PFSK-1 (cell line): Measurements from ENCODE around the gene RPP25L.

Source experiments
- FOXP2 ChIP-seq: optimal IDR thresholded peaks from 2 replicates; pipeline ENCODE3; 2011; ENCODE audit warnings: borderline replicate concordance, control low read depth, inconsistent platforms; ENCODE audit not compliant: insufficient read depth; ENCODE audit errors: extremely low read length, extremely low read depth
- POLR2AphosphoS5 ChIP-seq: IDR thresholded peaks from 2 replicates; pipeline ENCODE4 v1.6.1; 2012; ENCODE audit warnings: low read depth, mild to moderate bottlenecking, control low read depth, low read length, moderate library complexity
- REST ChIP-seq, 2 experiments: IDR thresholded peaks; 2 replicates each; pipeline versions ENCODE4 v1.6.1 to v1.8.0; 2011 to 2012; ENCODE audit warnings: low read depth in 2 of 2, low read length in 2 of 2, control low read depth in 1 of 2, inconsistent platforms in 1 of 2, mild to moderate bottlenecking in 1 of 2, moderate library complexity in 1 of 2; ENCODE audit not compliant: insufficient read depth in 1 of 2
- SIN3A ChIP-seq: IDR thresholded peaks from 2 replicates; pipeline ENCODE4 v1.6.1; 2012; ENCODE audit warnings: mild to moderate bottlenecking, low read length, moderate library complexity, borderline replicate concordance; ENCODE audit not compliant: insufficient read depth
- TAF1 ChIP-seq: IDR thresholded peaks from 2 replicates; pipeline ENCODE4 v1.6.1; 2012; ENCODE audit warnings: low read length, control low read depth, borderline replicate concordance; ENCODE audit not compliant: insufficient read depth

The RPP25L gene

GRCh38 chr9:34633851-34634550, 22.1 kb upstream of the RPP25L start:
- TF ChIP-seq REST (IDR thresholded peaks at IDR 0.05; ENCODE audit: insufficient read depth in 1 of 2, low read depth in 2 of 2, low read length in 2 of 2) (no peak), SIN3A (no peak), POLR2AphosphoS5 (no peak)

DNA sequence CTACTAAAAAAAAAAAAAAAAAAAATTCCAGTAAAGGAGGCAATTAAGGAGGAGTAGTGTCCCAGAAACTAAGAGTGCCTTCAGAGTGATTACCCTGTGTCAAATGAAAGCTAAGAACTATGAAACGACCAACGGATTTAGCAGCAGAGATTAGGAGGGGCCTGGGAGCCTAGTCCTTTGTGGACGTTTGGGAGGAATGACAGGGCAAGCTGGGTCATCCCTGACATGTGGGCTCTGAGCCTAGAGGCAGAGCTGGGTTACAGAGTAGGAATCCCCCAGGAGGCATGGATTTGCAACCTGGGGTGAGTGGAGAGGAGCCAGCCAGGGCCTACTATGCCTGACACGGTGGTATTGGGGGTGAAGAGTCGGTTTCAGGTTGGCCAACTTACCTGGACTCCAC, 21.3 kb upstream of the RPP25L start:
- TF ChIP-seq FOXP2 = no peak
- TF ChIP-seq SIN3A = no peak
- TF ChIP-seq TAF1 = no peak
- TF ChIP-seq POLR2AphosphoS5 = no peak
- no peak for TF ChIP-seq REST (IDR thresholded peaks at IDR 0.05; ENCODE audit: insufficient read depth in 1 of 2, low read depth in 2 of 2, low read length in 2 of 2)

DNA sequence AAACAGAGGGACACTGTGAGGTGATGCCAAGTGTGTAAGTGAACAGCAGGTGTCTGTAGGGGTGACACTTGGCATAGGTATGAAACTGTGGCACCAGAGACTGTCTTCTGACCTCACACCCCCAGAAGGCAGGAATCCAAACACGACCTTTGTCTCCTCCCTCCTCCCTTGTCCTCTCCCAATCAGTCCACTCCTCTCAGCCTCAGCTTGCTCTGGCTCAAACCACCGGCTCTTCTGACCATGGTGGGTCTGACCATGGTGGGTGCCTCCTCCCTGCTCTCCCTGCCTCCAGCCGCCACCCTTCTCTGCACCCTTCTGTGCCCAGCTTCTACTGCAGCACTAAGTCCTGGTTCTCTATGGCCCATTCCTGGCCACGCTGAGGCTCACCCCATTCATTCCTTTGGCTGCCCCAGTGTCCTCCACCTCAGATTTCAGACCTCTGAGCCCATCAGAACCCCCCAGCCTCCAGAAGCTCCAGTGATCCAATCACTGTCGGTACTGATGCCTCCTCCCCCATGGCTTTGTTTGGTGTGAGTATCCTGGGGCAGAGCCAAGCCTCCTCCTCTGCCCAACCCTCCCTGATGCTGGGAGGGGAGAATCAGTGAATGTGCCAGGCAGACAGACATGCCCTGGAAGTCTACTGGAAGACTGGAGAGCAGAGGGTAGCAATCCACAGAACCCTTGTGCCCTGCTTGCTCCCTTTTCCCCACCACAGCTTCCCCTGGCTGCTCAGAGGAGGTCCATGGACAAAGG, 18.7 kb upstream of the RPP25L start:
- TF ChIP-seq TAF1 (no peak), SIN3A (no peak), POLR2AphosphoS5 (no peak), FOXP2 (no peak), REST (IDR thresholded peaks at IDR 0.05; ENCODE audit: insufficient read depth in 1 of 2, low read depth in 2 of 2, low read length in 2 of 2) (no peak)

GRCh38 chr9:34629491-34629808, 17.6 kb upstream of the RPP25L start:
- TF ChIP-seq SIN3A (no peak), POLR2AphosphoS5 (no peak), TAF1 (no peak), REST (IDR thresholded peaks at IDR 0.05; ENCODE audit: insufficient read depth in 1 of 2, low read depth in 2 of 2, low read length in 2 of 2) (no peak), FOXP2 (no peak)
